GM19455 (cell line): Measurements from ENCODE around the gene SUPT3H.

Source experiments
- ATAC-seq: cut with Tn5 transposase; IDR thresholded peaks from one replicate; pipeline ENCODE4 v1.9.1; 2021; ENCODE audit not compliant: unreplicated experiment

SUPT3H gene

GRCh38 chr6:44966449-44967092 lies 411.2 kb downstream of the SUPT3H start:
- no peak for ATAC-seq

DNA sequence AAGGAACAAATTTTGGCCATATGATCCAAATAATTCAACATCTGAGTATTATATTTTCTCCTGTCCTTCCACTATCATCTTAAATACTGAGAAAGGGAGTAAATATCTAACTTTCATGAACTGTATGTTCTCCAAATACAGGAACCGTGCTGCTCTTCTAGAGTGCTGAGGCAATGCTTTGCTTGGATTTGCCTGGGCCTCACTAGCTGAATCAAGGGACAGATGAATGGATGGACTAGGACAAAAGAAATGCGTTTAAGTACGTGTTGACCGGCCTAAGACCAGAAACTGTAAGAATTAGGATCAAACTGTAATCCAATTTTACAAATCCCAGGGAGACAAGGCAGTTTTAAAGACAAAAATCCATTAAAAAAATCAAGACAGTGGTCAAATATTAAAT lies 412.0 kb downstream of the SUPT3H start:
- no peak for ATAC-seq

GRCh38 chr6:44960898-44961297 lies 416.8 kb downstream of the SUPT3H start:
- ATAC-seq: no peak

DNA sequence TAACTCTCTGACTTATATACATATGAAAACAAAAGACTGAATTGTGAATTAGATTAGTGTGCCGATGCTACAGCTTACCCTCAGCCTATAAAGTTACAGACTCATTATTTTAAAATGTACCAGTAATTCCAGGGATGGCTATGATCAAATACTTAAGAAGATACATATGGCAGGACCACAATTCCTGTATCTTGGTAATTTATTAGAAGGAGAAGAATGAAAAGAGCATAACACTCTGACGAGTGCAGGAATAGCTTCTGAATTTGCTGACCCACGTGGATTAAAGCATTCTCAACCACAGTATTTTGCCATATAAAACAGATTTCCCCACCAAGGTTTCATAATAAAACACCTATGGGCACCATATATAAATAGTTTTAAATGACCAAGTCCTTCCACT lies 418.1 kb downstream of the SUPT3H start:
- no peak for ATAC-seq

- ATAC-seq: no peak
Measured at GRCh38 chr6:44957156-44957555, 420.6 kb downstream of the SUPT3H start.

DNA sequence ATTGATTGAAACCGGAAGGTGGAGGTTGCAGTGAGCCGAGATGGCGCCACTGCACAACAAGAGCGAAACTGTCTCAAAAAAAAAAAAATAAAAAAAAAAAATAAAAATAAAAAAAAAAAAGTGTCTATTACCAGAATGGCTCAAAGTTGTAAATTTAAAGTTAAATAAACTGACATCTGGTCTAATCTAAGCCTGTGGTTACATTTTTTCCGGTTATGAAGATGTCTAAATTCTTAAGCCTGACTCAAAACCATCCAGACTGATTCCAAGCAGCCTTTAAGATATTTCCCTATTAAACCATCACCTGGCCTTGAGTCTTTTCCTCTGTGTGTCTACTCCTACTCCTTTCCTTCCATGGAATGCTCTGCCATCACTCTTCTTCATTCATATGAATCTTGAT lies 421.3 kb downstream of the SUPT3H start:
- ATAC-seq: no peak

DNA sequence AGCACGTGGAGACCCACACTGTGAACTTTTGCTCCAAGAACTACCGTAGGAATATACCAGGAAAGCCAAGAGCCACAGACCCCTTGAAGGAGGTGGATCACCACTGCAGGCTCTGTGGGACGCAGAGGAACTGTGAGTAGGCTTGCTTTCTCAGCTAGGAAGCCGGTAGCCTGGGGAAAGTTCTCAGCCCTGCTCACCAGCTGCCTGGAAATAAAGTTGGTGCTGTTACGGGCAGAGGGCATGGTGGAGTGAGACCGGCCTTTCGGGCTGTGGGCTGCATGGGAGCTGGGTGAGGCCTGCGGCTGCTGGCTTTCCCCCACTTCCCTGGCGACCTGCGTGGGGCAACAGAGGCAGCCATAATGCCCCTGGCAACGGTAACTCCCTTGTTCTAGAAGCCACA lies 422.6 kb downstream of the SUPT3H start:
- ATAC-seq: no peak

GRCh38 chr6:44954281-44954680 lies 423.5 kb downstream of the SUPT3H start:
- ATAC-seq: no peak

GRCh38 chr6:44951253-44951747 lies 426.4 kb downstream of the SUPT3H start:
- no peak for ATAC-seq

DNA sequence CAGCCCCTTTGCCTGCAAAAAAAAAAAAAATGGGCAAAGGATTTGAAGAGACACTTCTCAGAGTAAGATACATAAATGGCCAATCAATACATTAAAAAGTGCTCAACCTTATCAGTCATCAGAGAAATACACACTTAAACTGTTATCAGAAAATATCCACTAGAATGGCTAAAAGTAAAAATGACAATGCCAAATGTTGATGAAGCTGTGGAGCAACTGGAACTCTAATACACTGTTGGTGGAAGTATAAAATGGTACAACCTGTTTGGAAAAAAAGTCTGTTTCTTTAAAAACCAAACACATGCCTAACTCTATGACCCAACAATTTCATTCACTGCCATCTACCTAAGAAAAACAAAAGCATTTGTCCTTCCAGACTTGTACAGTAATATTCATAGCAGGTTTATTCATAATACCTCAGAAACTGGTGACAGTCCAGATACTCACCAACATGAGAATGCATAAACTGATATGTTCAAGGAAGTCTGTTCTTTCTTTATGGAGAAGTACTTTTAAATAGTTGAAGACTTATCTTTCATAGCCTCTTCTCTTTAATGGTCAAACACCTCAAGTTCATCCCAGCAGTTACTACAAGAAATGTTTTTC lies 428.0 kb downstream of the SUPT3H start:
- ATAC-seq: no peak

DNA sequence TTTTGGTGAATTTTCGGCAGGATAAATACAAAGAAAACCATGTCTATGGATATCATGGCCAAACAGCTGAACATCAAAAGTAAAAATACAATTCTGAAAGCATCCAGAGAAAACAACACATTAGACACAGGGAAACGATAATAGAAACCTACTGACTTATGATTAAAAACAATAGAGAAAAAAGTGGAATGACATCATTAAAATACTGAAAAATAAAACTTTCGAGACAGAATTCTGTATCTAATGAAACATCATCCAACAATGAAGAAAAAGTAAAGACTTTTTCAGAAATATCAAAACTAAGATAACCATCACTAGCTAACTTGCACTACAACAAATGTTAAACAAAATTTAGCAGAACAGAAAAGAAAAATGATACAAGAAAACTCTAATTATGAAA lies 434.2 kb downstream of the SUPT3H start:
- ATAC-seq: no peak

DNA sequence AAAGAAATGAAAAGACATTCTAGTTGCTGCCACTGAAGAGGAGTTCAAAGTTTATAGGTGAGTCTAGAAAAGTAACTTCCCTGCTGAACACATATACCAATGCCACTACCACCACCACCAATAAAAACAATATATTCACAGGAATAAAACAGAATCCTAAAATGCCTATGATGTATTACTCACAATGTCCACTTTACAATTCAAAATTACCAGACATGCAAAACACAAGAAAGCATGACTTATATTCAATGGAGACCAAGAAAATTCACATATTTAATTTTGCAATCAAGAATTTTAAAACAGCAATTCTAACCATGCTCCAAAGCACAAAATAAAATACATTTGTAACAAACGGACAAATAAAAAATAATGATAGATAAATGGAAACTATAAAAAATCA lies 434.9 kb downstream of the SUPT3H start:
- ATAC-seq: no peak

DNA sequence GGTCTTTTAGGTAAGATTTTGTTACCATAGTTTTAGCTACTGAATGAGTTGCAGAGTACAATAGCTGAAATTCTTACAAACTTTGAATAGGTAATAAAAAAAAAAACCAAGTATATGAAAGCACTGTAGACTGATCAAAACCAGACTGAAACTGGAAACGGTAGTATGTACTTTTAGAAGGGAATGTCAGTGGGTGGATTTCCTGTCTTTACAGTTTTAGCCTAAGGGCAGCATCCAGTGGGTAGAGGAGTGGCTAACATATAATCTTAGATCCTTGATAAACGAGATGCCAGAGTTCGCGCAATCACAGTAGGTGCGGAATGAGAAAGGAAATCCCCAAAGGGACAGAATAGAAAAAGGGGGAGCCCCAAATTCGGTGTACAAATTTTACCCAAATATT lies 435.5 kb downstream of the SUPT3H start:
- ATAC-seq: no peak

GRCh38 chr6:44940367-44940766 lies 437.4 kb downstream of the SUPT3H start:
- ATAC-seq: no peak

- ATAC-seq: no peak
Measured at GRCh38 chr6:44935693-44936300, 441.9 kb downstream of the SUPT3H start.

- ATAC-seq: no peak
Measured at GRCh38 chr6:44933108-44933507, 444.6 kb downstream of the SUPT3H start.

DNA sequence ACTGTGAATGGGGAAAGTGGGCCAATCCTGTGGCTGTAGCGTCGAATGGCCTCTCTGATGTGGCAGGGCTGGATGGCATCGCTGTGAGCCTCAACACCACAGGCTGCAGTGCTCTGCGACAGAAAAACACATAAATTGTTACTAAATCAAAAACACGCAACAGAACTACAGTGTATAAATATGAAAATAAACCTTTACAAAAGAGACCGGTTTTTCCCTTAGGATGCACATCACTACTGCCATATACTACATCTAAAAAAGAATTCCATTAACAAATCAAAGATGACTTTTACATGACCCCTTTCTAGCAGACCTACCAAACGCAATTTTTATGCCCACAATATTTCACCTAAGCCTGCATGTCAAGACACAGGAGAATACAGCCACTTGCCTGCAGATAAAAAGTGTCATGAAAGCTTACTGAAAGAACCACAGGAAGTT lies 445.1 kb downstream of the SUPT3H start:
- no peak for ATAC-seq

DNA sequence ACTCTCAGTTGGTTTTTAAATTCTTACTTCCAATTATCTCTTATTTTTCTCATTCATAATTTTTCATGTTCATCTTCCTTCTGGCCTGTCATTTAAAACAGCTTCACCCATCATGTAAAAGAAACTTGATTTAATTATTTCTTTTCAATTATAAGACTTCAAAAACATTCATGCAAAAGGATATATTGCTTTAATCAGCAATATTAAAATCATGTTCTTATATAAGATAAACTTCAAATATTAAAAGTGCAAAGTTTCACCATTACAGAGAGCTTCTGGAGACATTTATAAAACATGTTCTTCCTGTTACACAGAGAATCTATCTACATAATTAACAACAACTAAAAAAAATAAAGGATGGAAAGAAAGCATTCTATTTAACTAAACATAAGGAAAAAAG lies 446.3 kb downstream of the SUPT3H start:
- no peak for ATAC-seq

GRCh38 chr6:44926556-44926955 lies 451.2 kb downstream of the SUPT3H start:
- no peak for ATAC-seq

- ATAC-seq: no peak
Measured at GRCh38 chr6:44925100-44925739, 452.5 kb downstream of the SUPT3H start.

DNA sequence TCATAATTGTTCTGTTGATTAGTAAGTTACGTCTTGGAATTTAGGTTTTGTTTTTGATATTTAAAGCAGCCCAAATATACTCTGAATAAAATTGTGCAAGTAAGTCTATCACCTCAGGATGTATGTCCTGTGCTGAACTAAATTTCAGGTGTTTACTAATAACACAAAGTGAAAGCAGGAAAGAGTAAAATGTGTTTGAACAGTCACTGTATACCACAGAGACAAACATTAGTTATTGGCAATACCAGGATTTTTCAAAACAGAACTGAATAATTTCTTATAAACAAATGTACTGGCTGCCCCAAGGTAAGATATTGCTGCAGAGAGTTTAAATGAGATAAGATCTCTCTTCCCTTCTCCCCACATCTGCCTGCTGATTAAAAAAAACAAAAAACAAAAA lies 454.3 kb downstream of the SUPT3H start:
- ATAC-seq: no peak

DNA sequence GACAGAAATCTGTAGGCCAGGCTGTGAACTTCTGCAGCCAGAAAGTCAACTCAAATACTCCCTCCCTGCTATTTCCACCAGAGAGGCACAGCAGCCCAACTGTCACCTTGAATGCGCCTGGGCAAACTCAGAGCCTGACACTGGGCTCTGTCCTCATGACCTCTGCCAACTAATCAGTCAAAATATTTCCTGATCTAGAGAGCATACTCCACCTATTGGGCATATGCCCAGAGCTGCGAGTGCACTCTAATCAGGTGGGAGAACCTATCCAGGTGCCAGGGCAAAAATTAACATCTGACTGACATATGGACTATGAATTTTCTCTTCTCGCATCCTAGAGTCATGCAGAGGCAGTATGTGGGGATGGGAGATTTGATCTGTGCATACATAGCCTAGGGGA lies 455.9 kb downstream of the SUPT3H start:
- no peak for ATAC-seq
